Loucy (cell line): ENCODE results near the gene GAS6.

Experiments used
- CTCF ChIP-seq: fragments of 200-600 bp; sonication (generic); conservative IDR thresholded peaks from 2 replicates; pipeline ENCODE4 v1.5.1; 2014; ENCODE audit warnings: mild to moderate bottlenecking, antibody characterized with exemption, low read length
- EZH2phosphoT487 ChIP-seq: fragments of 200-600 bp; IDR thresholded peaks from 2 replicates; pipeline ENCODE4 v1.6.1; 2018; ENCODE audit warnings: antibody characterized with exemption, mild to moderate bottlenecking, moderate library complexity, borderline replicate concordance

GRCh38 chr13:113897161-113897560 lies 33.3 kb upstream of the GAS6 start:
- no peak for TF ChIP-seq CTCF
- no peak for TF ChIP-seq EZH2phosphoT487
